Esophagus squamous epithelium (tissue), 4 donors: ENCODE results near the gene RNASE11.

Experiments
- POLR2A ChIP-seq, 4 donors: fragments of 450-650 bp; IDR thresholded peaks; one replicate each; pipeline ENCODE4 v1.6.1; 2017; ENCODE audit warnings: antibody characterized with exemption in 4 of 4, mild to moderate bottlenecking in 4 of 4, moderate library complexity in 3 of 4
- TF ChIP-seq, protein P1 (sequence below), 6 experiments: fragments of 450-650 bp in 4 of 6; fragments of 200-600 bp in 2 of 6; sonication (generic) in 2 of 6; IDR thresholded peaks; one replicate each; pipeline ENCODE4 v1.5.1; 2016 to 2019; ENCODE audit warnings: antibody characterized with exemption in 6 of 6, mild to moderate bottlenecking in 4 of 6, moderate library complexity in 4 of 6

DNA sequence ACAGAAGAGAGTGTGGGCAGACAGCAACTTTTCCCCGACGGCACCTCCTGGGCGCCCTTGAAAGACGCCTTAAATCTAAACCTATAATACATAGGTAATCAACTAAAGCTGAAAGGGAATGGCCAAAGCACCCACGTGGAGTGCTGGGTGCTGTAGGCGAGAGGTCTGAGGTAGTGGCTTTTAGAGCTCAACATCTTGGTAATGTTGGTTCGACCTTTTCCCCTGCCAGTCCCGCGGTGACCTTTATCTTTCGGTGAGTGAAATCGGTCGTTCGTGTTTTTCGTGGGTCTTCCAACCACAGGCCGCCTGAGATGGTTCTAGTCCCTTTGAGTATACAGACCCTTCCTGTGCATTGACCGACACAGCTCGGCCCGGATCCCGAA, 44.6 kb upstream of the RNASE11 start:
- TF ChIP-seq, protein P1, sequence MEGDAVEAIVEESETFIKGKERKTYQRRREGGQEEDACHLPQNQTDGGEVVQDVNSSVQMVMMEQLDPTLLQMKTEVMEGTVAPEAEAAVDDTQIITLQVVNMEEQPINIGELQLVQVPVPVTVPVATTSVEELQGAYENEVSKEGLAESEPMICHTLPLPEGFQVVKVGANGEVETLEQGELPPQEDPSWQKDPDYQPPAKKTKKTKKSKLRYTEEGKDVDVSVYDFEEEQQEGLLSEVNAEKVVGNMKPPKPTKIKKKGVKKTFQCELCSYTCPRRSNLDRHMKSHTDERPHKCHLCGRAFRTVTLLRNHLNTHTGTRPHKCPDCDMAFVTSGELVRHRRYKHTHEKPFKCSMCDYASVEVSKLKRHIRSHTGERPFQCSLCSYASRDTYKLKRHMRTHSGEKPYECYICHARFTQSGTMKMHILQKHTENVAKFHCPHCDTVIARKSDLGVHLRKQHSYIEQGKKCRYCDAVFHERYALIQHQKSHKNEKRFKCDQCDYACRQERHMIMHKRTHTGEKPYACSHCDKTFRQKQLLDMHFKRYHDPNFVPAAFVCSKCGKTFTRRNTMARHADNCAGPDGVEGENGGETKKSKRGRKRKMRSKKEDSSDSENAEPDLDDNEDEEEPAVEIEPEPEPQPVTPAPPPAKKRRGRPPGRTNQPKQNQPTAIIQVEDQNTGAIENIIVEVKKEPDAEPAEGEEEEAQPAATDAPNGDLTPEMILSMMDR (IDR thresholded peaks at IDR 0.05) = no peak
- no peak for TF ChIP-seq POLR2A (IDR thresholded peaks at IDR 0.05)
